Lower lobe of right lung (tissue), 2 donors: ENCODE data around the gene JAG1. TPM values are rescaled to one million over a fixed set of nuclear protein-coding genes. Genes with fewer than 3 reads are reported as not detected.
A peak's percentile ranks its signal among the peaks of the same experiment; 100 is the strongest.

ENCODE experiments used
- ATAC-seq, 2 donors: fragments of 200-7000 bp; cut with Tn5 transposase; one replicate each; pipeline ENCODE4 v1.9.1; 2020 to 2022; ENCODE audit warnings: mild to moderate bottlenecking in 2 of 2, moderate library complexity in 2 of 2
- DNase-seq: peaks from one replicate; pipeline ENCODE4 v3.0.0-alpha.2; 2020
- H3K27ac ChIP-seq: fragments of 200-600 bp; one replicate; pipeline ENCODE4 v1.8.0; 2022
- H3K27me3 ChIP-seq: fragments of 200-600 bp; one replicate; pipeline ENCODE4 v1.8.0; 2022; ENCODE audit warnings: low read depth
- H3K36me3 ChIP-seq: fragments of 200-600 bp; one replicate; pipeline ENCODE4 v1.8.0; 2022; ENCODE audit warnings: mild to moderate bottlenecking
- H3K4me1 ChIP-seq: fragments of 200-600 bp; one replicate; pipeline ENCODE4 v1.8.0; 2022
- H3K4me3 ChIP-seq: fragments of 200-600 bp; one replicate; pipeline ENCODE4 v1.8.0; 2022; ENCODE audit warnings: mild to moderate bottlenecking
- H3K9me3 ChIP-seq: fragments of 200-600 bp; one replicate; pipeline ENCODE4 v1.8.0; 2022
- intact Hi-C: fragments of 100-400 bp; cut with DNase I; formaldehyde crosslinking; loops from one replicate; pipeline ENCODE4 v1.11.0; 2022
- long read RNA-seq: library from polyadenylated mRNA; unstranded; transcript quantifications from one replicate; pipeline ENCODE4 v2.0.0, GENCODE V29; 2021
- total RNA-seq: library from RNA; stranded (reverse); fragmentation: NEBNext Ultra II Directional; extraction: Animal tissue kit (Norgen Biotek cat#: 25700); gene quantifications from one replicate; pipeline ENCODE4 v1.2.1, GENCODE V29; 2021
- TF ChIP-seq, protein P1 (sequence below): fragments of 200-600 bp; IDR thresholded peaks from one replicate; pipeline ENCODE4 v1.8.0; 2022; ENCODE audit warnings: antibody characterized with exemption, mild to moderate bottlenecking
- donor health status: DM: no; HTN: yes; CAD: no; lungs with severe emphysema.

Gene JAG1
- total RNA-seq, result 60.1 TPM
- long read RNA-seq, full-length matches to known transcripts, result 3 of 215 reads
- long read RNA-seq, partial matches to known transcripts, result 196 of 215 reads
- long read RNA-seq, other reads (novel, unspliced or antisense), result 16 of 215 reads

DNA sequence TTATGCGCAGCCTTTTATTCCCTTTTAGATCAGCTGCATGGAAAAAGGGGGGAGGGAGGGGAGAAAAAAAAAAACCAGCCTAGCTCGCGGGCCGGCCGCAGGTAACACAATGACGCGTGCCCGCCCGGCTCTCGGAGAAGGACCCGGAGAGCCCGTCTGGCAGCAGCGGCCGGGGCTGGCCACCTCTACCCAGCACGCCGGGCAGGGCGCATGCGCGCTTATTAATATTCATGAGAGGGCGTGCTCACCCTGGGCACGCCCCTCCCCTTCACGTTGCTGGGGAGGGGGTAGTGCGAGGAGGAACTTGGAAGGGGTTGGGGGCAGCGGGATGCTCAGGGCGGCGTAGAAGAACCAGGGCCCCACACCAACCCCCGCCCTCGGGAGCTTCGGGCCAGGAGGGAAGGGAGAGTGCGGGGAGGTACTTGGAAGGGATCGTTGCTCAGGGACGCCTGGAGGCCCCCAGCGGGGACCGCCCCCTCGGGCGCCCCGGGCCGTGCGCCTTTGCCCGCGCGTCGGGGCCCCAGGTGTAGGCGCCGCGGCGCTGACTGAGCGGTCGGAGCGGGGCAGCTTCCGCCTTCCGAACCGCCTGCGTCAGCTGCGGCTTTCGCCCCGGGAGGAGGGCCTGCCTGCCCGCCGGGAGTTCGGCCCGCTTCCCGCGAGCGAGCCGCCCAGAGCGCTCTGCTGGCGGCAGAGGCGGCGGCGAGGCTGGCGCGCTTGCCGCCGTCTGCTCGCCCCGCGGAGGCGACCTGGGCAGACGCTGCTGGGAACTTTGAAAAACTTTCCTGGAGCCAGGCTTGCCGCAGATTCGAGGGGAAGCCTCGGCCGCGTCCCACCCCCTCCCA, at the start of gene JAG1:
Gene JAG1 (minus strand): TSS at position 158 of the 842 bp plus-strand sequence. CDS start 469 bp downstream, outside the sequence.
- peak within 1 kb of the TSS; percentile 81 for H3K4me3 ChIP-seq
- H3K27me3 ChIP-seq, result no peaks in the 10 kb centered on the region
- TF ChIP-seq, protein P1, sequence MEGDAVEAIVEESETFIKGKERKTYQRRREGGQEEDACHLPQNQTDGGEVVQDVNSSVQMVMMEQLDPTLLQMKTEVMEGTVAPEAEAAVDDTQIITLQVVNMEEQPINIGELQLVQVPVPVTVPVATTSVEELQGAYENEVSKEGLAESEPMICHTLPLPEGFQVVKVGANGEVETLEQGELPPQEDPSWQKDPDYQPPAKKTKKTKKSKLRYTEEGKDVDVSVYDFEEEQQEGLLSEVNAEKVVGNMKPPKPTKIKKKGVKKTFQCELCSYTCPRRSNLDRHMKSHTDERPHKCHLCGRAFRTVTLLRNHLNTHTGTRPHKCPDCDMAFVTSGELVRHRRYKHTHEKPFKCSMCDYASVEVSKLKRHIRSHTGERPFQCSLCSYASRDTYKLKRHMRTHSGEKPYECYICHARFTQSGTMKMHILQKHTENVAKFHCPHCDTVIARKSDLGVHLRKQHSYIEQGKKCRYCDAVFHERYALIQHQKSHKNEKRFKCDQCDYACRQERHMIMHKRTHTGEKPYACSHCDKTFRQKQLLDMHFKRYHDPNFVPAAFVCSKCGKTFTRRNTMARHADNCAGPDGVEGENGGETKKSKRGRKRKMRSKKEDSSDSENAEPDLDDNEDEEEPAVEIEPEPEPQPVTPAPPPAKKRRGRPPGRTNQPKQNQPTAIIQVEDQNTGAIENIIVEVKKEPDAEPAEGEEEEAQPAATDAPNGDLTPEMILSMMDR, result no peak
- H3K27ac ChIP-seq, result peak within 1 kb of the TSS; percentile 98
- intact Hi-C loops, result no loop called here
- H3K4me1 ChIP-seq, result peaks cover 21% of the 10 kb centered on the region
- no peaks in the 10 kb centered on the region for H3K9me3 ChIP-seq
- ATAC-seq, result peak; percentile 89 to 92
- peak; percentile 97 for DNase-seq
- H3K36me3 ChIP-seq, result peaks cover 1% of the 10 kb centered on the region

DNA sequence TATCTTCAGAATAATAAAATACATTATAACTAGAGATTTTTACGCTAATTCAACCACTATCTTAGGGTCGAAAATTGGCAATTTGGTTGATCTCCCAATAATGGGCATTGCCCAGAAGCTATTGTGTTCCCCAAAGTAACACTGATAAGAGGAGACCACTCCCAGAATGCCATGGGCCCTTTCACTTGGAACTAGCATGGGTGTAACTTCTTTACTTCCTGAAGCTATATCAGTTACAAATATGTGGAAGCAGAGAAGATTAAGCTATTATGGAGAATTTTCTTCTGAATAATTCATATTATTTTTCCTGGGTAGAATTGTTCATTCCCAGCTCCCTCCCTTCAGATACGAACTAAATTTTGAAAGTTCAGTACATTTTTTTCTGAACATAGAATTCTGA, 48.2 kb upstream of the JAG1 start:
- Histone ChIP-seq H3K9me3 (no peaks in the 10 kb centered on the region), H3K4me1 (no peaks in the 10 kb centered on the region), H3K4me3 (no peak overlapping the region), H3K27me3 (no peaks in the 10 kb centered on the region), H3K36me3 (no peaks in the 10 kb centered on the region), H3K27ac (no peak overlapping the region)
- TF ChIP-seq, protein P1, result no peak
- ATAC-seq (no peak), DNase-seq (no peak)
- intact Hi-C loops, result no loop called here

DNA sequence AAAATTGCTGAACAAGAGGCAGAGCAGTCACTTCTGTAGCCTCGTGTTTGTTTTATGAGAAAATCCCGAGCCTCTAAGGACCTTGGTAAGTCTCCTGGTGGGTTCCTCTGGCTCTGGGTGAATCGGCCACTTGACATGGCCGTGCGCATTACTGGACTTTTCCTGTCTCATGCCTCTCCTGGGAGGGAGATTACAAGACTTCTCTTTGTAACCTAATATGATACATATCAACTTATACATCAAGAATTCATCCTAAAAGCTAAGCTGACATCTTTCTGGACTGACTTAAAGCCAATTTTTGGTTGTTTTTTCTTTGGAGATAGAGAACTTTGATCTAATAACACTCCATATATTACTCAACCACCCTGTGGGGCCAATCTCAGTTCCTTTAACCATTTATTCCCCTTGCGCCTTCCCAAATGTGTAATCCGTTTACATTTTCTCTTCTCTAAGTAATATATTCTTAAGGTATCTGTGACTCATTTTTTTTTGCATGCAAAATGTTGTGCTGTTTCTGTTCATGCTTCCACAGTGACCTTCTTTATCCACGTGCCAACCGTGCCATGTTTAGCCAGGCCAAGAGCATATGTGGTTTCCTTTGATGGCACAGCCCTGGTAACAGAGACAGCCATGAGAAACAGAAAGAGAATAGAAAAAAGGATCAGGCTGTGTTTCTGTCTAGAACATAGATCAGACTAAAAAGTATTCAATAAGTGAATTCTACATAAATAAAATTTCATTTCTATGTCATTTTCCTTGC, 47.5 kb upstream of the JAG1 start:
- DNase-seq (no peak), ATAC-seq (no peak)
- Histone ChIP-seq H3K4me1 (peaks cover under 1% of the 10 kb centered on the region), H3K4me3 (no peak overlapping the region), H3K27ac (no peak overlapping the region), H3K36me3 (no peaks in the 10 kb centered on the region), H3K9me3 (no peaks in the 10 kb centered on the region), H3K27me3 (no peaks in the 10 kb centered on the region)
- intact Hi-C loops, result no loop called here
- TF ChIP-seq, protein P1, result no peak

DNA sequence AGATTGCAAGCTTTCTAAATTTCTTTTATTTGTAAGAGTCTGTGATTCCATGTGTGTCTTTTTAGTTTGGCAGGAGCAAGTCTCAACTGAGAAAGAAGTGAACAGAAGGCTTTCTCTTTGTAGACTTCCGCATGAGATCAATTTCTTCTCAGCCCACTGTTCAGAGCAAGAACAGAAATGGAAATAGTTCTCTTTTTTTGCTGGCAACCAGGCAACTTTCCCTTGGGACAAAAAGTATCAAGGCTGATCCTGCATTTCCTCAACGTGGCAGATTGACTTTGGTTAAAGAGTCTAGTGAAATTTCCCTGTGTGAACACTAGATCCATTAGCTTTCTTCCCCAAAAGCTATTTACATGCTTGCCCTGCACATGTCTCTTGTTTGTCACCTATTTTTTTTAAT, 46.8 kb upstream of the JAG1 start:
- peaks cover 8% of the 10 kb centered on the region for H3K4me1 ChIP-seq
- H3K4me3 ChIP-seq, result no peak overlapping the region
- DNase-seq, result no peak
- H3K27ac ChIP-seq, result no peak overlapping the region
- ATAC-seq, result no peak
- intact Hi-C loops, result no loop called here
- no peaks in the 10 kb centered on the region for H3K27me3 ChIP-seq
- no peaks in the 10 kb centered on the region for H3K36me3 ChIP-seq
- TF ChIP-seq, protein P1, result no peak
- no peaks in the 10 kb centered on the region for H3K9me3 ChIP-seq

GRCh38 chr20:10719740-10720385, 46.1 kb upstream of the JAG1 start:
- intact Hi-C loops, result no loop called here
- Histone ChIP-seq H3K36me3 (no peaks in the 10 kb centered on the region), H3K9me3 (no peaks in the 10 kb centered on the region), H3K27ac (no peak overlapping the region), H3K27me3 (no peaks in the 10 kb centered on the region), H3K4me1 (peaks cover 8% of the 10 kb centered on the region), H3K4me3 (no peak overlapping the region)
- ATAC-seq (no peak), DNase-seq (no peak)
- TF ChIP-seq, protein P1, result no peak
